Measurements from ENCODE around the gene MOB3B.
"Not testable (repeated sequence)": the region's sequence is repeated elsewhere in the genome, so short reads cannot be mapped to it uniquely, and the experiment has no call there.

Gene MOB3B

GRCh38 chr9:27473111-27473529, 56.5 kb downstream of the MOB3B start:
- no peak for FAIRE-seq

GRCh38 chr9:27472195-27472594, 57.4 kb downstream of the MOB3B start:
- no peak for FAIRE-seq

GRCh38 chr9:27471789-27472188, 57.8 kb downstream of the MOB3B start:
- peak; percentile 55 for FAIRE-seq

GRCh38 chr9:27471366-27471765, 58.2 kb downstream of the MOB3B start:
- FAIRE-seq = no peak

GRCh38 chr9:27470291-27470856, 59.2 kb downstream of the MOB3B start:
- no peak for FAIRE-seq

GRCh38 chr9:27469550-27469949, 60.1 kb downstream of the MOB3B start:
- FAIRE-seq = no peak

- peak; percentile 84 for FAIRE-seq
Observed at GRCh38 chr9:27468462-27469110, 61.0 kb downstream of the MOB3B start.

GRCh38 chr9:27468000-27468399, 61.6 kb downstream of the MOB3B start:
- no peak for FAIRE-seq

- no peak for FAIRE-seq
Observed at GRCh38 chr9:27467486-27467885, 62.1 kb downstream of the MOB3B start.

GRCh38 chr9:27466516-27466915, 63.1 kb downstream of the MOB3B start:
- not testable (repeated sequence) for FAIRE-seq

- FAIRE-seq = not testable (repeated sequence)
Observed at GRCh38 chr9:27464950-27465349, 64.7 kb downstream of the MOB3B start.

GRCh38 chr9:27462846-27463245, 66.8 kb downstream of the MOB3B start:
- FAIRE-seq = no peak

GRCh38 chr9:27462434-27462833, 67.2 kb downstream of the MOB3B start:
- no peak for FAIRE-seq

GRCh38 chr9:27460226-27461023, 69.2 kb downstream of the MOB3B start:
- FAIRE-seq = peak; percentile 29

GRCh38 chr9:27457445-27457844, 72.2 kb downstream of the MOB3B start:
- no peak for FAIRE-seq

GRCh38 chr9:27453860-27454553, 75.6 kb downstream of the MOB3B start:
- no peak for FAIRE-seq

GRCh38 chr9:27451207-27451797, 78.3 kb downstream of the MOB3B start:
- FAIRE-seq = peak; percentile 95

GRCh38 chr9:27450752-27451151, 78.9 kb downstream of the MOB3B start:
- no peak for FAIRE-seq

GRCh38 chr9:27448356-27448755, 81.3 kb downstream of the MOB3B start:
- not testable (repeated sequence) for FAIRE-seq

GRCh38 chr9:27447031-27447683, 82.5 kb downstream of the MOB3B start:
- FAIRE-seq = no peak

- no peak for FAIRE-seq
Observed at GRCh38 chr9:27445688-27446087, 83.9 kb downstream of the MOB3B start.

GRCh38 chr9:27445057-27445595, 84.5 kb downstream of the MOB3B start:
- no peak for FAIRE-seq

Measured in endometrium (tissue), 2 donors.